ENCODE results near the gene YTHDF1.
"Not testable (repeated sequence)": the region's sequence is repeated elsewhere in the genome, so short reads cannot be mapped to it uniquely, and the experiment has no call there.

Gene YTHDF1

GRCh38 chr20:63168861-63169260, 47.1 kb downstream of the YTHDF1 start:
- DNase-seq (ENCODE audit: low read depth) = no peak

- no peak for DNase-seq (ENCODE audit: low read depth)
Measured at GRCh38 chr20:63167918-63168520, 47.9 kb downstream of the YTHDF1 start.

- DNase-seq (ENCODE audit: low read depth) = no peak
Measured at GRCh38 chr20:63167026-63167917, 48.7 kb downstream of the YTHDF1 start.

DNA sequence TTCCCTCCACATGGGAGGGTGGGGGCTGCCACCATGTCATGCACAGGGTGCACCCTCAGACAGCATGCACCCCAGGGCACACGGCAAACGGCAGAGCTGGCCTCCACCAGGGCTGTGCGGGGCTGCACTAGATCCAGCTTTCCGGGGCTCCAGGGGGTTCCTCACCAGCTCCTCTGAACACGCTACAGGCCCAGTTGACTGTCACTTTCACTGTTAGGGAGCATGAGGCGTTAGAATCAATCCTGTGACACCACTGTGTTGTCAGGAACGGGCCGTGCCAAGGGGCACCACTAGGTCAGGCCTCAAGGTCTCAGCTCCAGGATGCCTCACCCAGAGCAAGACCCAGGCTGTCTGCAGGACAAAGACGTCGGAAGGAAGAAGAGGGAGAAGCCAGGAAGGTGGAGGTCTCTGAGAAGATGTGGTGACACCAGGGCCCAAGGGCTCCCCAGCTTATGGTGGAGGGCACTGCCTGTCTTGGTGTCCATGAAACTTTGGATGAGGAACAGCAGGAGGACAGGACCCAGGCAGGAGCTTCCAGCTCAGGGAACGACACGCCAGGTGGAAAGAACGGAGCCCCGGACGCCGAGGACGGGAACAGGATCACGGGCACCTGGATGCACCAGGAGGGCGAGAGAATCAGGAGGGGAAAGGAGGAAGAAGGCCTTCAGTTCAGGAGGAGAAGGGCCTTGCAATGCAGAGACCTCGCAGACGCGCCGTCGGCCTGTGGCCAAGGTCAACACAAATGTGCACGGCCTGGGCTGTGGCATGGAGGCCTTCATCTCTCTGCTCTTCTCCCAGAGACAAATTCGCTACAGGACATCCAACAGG, 49.5 kb downstream of the YTHDF1 start:
- no peak for DNase-seq (ENCODE audit: low read depth)

DNA sequence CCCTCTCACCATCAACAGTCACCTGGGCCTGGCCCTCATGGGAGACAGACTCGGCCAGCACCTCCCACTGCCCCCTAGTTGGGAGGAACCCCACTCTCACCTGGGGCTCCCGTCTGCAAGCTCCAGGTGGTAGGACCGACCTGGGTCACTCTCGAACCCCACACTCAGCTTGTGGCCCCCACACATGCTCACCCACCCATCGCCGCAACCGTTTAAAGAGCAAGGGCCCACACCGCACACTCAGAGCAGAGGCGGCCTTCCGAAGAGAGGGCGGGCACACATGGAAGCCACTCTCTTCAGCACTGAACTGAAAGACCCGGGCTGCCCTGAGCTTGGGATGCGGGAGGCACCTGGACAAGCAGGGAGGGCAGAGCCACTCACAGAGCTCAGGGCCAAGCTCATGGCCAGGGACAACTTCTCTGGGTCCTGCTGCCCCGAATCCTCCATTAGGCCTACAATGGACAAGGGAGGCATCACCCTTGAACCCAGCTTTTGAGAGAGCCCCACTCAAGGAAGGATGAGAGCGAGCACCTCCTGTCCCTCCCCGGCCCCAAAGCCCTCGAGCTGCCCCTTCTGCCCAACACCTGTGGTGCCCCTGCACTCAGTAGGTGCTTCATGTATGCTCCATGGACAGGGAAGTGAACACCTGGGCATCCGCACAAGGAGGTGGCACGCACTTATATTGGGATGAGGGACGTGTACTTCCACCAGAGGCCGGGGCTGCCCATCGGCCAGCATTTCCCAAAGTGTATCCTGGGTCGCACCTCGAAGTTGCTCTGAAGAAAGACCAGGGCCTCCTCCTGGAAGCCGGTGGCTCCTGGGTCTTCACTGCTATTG, 50.4 kb downstream of the YTHDF1 start:
- DNase-seq (ENCODE audit: low read depth) = no peak

GRCh38 chr20:63164484-63165355, 51.2 kb downstream of the YTHDF1 start:
- DNase-seq (ENCODE audit: low read depth) = no peak

DNA sequence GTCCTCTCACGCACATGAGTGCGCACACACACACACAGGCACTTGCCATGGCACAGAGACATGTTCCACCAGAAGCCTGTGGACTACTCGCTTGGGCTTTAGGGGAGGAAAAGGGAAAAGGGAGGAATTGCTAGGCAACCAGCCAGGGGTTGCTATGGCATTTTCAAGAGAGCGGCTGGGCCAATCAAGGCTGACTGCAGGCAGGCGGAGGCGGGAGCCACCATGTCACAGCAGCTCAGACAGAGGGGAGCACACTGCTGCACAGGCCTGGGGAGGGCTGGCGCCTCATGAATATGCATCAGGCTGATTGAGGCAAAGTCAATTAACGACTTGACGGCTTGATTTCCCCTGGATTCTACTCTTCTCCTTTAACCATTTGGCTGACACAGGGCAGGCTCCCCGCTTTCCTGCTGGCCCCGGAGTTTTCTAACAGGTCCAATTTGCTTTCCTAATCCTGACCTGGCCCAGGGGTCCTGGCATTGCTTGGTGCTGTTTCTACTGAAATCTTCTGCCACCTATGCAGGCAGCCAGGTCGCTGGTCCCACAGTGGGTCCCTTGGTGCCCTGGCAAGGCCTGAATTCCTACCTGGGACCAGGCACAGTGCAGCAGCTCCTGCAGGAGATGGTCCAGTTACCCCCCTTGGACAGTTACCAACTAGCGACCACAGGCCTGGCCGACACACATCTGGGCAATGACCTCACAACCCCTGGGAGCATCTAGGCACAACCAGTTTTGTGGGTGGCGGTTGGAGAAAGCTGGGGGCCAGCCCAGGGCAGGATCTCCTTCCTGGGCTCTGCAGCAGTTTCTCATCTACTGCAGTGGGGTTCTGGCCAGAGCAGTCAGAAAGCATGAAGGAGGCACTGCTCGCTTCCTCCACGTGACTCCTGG, 52.1 kb downstream of the YTHDF1 start:
- no peak for DNase-seq (ENCODE audit: low read depth)

GRCh38 chr20:63163171-63163570, 52.8 kb downstream of the YTHDF1 start:
- no peak for DNase-seq (ENCODE audit: low read depth)

GRCh38 chr20:63162206-63162795, 53.6 kb downstream of the YTHDF1 start:
- DNase-seq (ENCODE audit: low read depth) = no peak

DNA sequence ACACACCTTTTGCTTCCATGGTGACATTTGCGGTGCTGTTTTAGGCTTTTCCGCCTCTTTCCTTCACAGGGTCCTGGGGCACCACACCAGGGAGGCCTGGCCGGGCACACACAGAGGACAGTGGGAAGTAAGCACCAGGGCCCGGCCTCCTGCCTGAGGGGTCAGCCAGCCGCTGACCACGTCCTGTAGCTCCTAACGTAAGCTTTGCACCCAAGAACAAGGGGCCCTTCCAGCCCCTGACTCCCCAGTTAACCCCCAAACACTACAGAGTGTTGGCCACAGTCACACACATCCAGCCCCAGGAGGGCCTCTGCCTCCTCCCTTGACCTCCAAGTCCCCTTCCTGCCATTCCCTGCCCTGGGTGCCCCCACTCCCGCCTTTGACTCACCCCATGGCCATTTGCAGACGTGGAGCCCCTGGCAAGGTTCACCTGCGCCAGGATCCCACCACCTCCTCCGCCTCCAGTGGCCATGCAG, 54.7 kb downstream of the YTHDF1 start:
- no peak for DNase-seq (ENCODE audit: low read depth)

- no peak for DNase-seq (ENCODE audit: low read depth)
Measured at GRCh38 chr20:63160641-63161175, 55.2 kb downstream of the YTHDF1 start.

- DNase-seq (ENCODE audit: low read depth) = no peak
Measured at GRCh38 chr20:63159826-63160640, 55.9 kb downstream of the YTHDF1 start.

- not testable (repeated sequence) for DNase-seq (ENCODE audit: low read depth)
Measured at GRCh38 chr20:63159251-63159650, 56.7 kb downstream of the YTHDF1 start.

- DNase-seq (ENCODE audit: low read depth) = no peak
Measured at GRCh38 chr20:63158845-63159244, 57.1 kb downstream of the YTHDF1 start.

DNA sequence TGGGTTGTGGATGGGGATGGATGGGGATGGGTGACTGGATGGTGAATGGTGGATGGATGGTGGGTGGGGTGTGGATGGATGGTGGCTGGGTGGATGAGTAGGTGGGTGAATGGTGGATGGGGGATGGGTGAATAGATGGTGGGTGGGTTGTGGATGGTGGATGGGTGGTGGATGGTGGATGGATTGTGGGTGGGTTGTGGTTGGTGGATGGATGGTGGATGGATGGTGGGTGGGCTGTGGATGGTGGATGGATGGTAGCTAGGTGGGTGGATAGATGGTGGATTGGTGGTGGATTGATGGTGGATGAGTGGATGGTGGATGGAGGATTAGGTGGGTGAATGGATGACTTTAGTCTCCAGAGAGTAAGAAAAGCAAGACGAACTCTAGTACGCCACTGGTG, 57.6 kb downstream of the YTHDF1 start:
- no peak for DNase-seq (ENCODE audit: low read depth)

DNA sequence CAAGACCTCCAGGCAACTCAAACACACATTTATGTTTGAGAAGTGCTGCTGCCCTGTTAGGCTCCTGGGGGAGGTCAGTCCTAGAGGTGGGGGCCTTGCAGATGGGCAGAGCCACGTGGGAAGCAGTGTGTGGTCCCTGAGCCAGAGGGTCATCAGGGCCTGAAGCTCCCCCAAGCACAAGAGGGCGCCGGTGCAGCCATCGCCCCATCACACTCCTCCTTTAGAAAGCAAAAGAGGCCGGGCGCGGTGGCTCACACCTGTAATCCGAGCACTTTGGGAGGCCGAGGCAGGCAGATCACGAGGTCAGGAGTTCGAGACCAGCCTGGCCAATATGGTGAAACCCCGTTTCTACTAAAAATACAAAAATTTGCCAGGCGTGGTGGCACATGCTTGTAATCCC, 58.5 kb downstream of the YTHDF1 start:
- not testable (repeated sequence) for DNase-seq (ENCODE audit: low read depth)

- DNase-seq (ENCODE audit: low read depth) = no peak
Measured at GRCh38 chr20:63156221-63156671, 59.7 kb downstream of the YTHDF1 start.

Data from stromal cell of bone marrow (primary cell).